ENCODE measurements around the gene SLC25A47. TPM values are rescaled to one million over a fixed set of nuclear protein-coding genes. Genes with fewer than 3 reads are reported as not detected.
"Not testable (repeated sequence)": the region's sequence is repeated elsewhere in the genome, so short reads cannot be mapped to it uniquely, and the experiment has no call there.

Gene SLC25A47
- total and polyA plus RNA-seq, 4 donors = 0.02 to 0.12 (median 0.06) TPM; not detected in 1

- peaks cover 0 to 21% (median 6%) of the 10 kb centered on the region in 4 donors for H3K36me3 ChIP-seq (ENCODE audit: control insufficient read depth in 4 of 4, insufficient read depth in 4 of 4, low read length in 4 of 4)
- H3K9ac ChIP-seq (ENCODE audit: insufficient read depth in 1 of 2, low read length in 2 of 2) = no peak overlapping the region
- H3K9me3 ChIP-seq (ENCODE audit: control insufficient read depth in 4 of 4, insufficient read depth in 3 of 4, low read length in 3 of 4) = no peaks in the 10 kb centered on the region
- H3K27me3 ChIP-seq (ENCODE audit: control insufficient read depth in 3 of 3, insufficient read depth in 3 of 3, low read length in 2 of 3) = no peaks in the 10 kb centered on the region
- no peak for ATAC-seq (ENCODE audit: insufficient read depth, low FRiP score)
- 95 to 99% methylated on average over 16 of the region's 16 CpGs for WGBS, 2 donors
- H3K27ac ChIP-seq (ENCODE audit: low read depth in 1 of 2, low read length in 1 of 2) = no peak overlapping the region
- TF ChIP-seq, protein P1, sequence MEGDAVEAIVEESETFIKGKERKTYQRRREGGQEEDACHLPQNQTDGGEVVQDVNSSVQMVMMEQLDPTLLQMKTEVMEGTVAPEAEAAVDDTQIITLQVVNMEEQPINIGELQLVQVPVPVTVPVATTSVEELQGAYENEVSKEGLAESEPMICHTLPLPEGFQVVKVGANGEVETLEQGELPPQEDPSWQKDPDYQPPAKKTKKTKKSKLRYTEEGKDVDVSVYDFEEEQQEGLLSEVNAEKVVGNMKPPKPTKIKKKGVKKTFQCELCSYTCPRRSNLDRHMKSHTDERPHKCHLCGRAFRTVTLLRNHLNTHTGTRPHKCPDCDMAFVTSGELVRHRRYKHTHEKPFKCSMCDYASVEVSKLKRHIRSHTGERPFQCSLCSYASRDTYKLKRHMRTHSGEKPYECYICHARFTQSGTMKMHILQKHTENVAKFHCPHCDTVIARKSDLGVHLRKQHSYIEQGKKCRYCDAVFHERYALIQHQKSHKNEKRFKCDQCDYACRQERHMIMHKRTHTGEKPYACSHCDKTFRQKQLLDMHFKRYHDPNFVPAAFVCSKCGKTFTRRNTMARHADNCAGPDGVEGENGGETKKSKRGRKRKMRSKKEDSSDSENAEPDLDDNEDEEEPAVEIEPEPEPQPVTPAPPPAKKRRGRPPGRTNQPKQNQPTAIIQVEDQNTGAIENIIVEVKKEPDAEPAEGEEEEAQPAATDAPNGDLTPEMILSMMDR (IDR thresholded peaks at IDR 0.05; ENCODE audit: control extremely low read depth, extremely low read depth) = no peak
- H3K4me3 ChIP-seq = no peak overlapping the region
- peaks cover 0 to 15% (median 6%) of the 10 kb centered on the region in 5 donors for H3K4me1 ChIP-seq (ENCODE audit: control insufficient read depth in 5 of 5, insufficient read depth in 5 of 5, low read length in 5 of 5)
- no peak for DNase-seq
Measured at GRCh38 chr14:100295376-100296105, 27.6 kb upstream of the SLC25A47 start.

GRCh38 chr14:100296106-100296651 lies 27.0 kb upstream of the SLC25A47 start:
- no peak for ATAC-seq (ENCODE audit: insufficient read depth, low FRiP score)
- DNase-seq = peak in 1 of 3 donors; percentile 8
- WGBS, 2 donors = 62 to 82% methylated on average over 8 to 9 of the region's 9 CpGs
- Histone ChIP-seq H3K27ac (ENCODE audit: low read depth in 1 of 2, low read length in 1 of 2) (no peak overlapping the region), H3K4me3 (no peak overlapping the region), H3K9ac (ENCODE audit: insufficient read depth in 1 of 2, low read length in 2 of 2) (no peak overlapping the region), H3K4me1 (ENCODE audit: control insufficient read depth in 5 of 5, insufficient read depth in 5 of 5, low read length in 5 of 5) (peaks cover 0 to 15% (median 6%) of the 10 kb centered on the region in 5 donors), H3K36me3 (ENCODE audit: control insufficient read depth in 4 of 4, insufficient read depth in 4 of 4, low read length in 4 of 4) (peaks cover 0 to 16% (median 4%) of the 10 kb centered on the region in 4 donors), H3K9me3 (ENCODE audit: control insufficient read depth in 4 of 4, insufficient read depth in 3 of 4, low read length in 3 of 4) (no peaks in the 10 kb centered on the region), H3K27me3 (ENCODE audit: control insufficient read depth in 3 of 3, insufficient read depth in 3 of 3, low read length in 2 of 3) (no peaks in the 10 kb centered on the region)
- TF ChIP-seq, protein P1 (IDR thresholded peaks at IDR 0.05; ENCODE audit: control extremely low read depth, extremely low read depth) = no peak

- not testable (repeated sequence) for H3K27me3 ChIP-seq (ENCODE audit: control insufficient read depth in 3 of 3, insufficient read depth in 3 of 3, low read length in 2 of 3); ATAC-seq (ENCODE audit: insufficient read depth, low FRiP score); H3K4me3 ChIP-seq; H3K9me3 ChIP-seq (ENCODE audit: control insufficient read depth in 4 of 4, insufficient read depth in 3 of 4, low read length in 3 of 4)
- Histone ChIP-seq H3K27ac (ENCODE audit: low read depth in 1 of 2, low read length in 1 of 2) (peak overlapping the region; percentile 1 to 74), H3K9ac (ENCODE audit: insufficient read depth in 1 of 2, low read length in 2 of 2) (peak overlapping the region in 1 of 2 donors; percentile 24), H3K4me1 (ENCODE audit: control insufficient read depth in 5 of 5, insufficient read depth in 5 of 5, low read length in 5 of 5) (peaks cover 0 to 15% (median 6%) of the 10 kb centered on the region in 5 donors), H3K36me3 (ENCODE audit: control insufficient read depth in 4 of 4, insufficient read depth in 4 of 4, low read length in 4 of 4) (peaks cover 0 to 15% (median 2%) of the 10 kb centered on the region in 4 donors)
- 77 to 86% methylated on average over 11 of the region's 11 CpGs for WGBS, 2 donors
- peak in 1 of 3 donors; percentile 9 for DNase-seq
Measured at GRCh38 chr14:100296729-100297128, 26.4 kb upstream of the SLC25A47 start.
